Smooth muscle cell (in vitro differentiated cells): ENCODE measurements around the gene WNT7B. TPM values are rescaled to one million over a fixed set of nuclear protein-coding genes. Genes with fewer than 3 reads are reported as not detected.

Source experiments
- DNase-seq: peaks from one replicate; lab custom pipeline; 2025; ENCODE audit not compliant: unreplicated experiment; lab: John Stamatoyannopoulos, UW
- H2AFZ ChIP-seq: fragments of 200-600 bp; sonication (generic); 2 replicates; pipeline ENCODE4 v1.6.0; 2016; ENCODE audit warnings: antibody characterized with exemption, low read depth, mild to moderate bottlenecking
- H3F3A ChIP-seq: fragments of 200-600 bp; sonication (generic); 2 replicates; pipeline ENCODE4 v1.6.0; 2017; ENCODE audit warnings: antibody characterized with exemption, low read depth
- H3K27ac ChIP-seq: fragments of 200-600 bp; sonication (generic); 2 replicates; pipeline ENCODE4 v1.5.1; 2016; ENCODE audit warnings: low read depth, mild to moderate bottlenecking
- H3K27me3 ChIP-seq: fragments of 200-600 bp; sonication (generic); 2 replicates; pipeline ENCODE4 v1.6.1; 2016; ENCODE audit warnings: low read depth, mild to moderate bottlenecking
- H3K36me3 ChIP-seq: fragments of 200-600 bp; sonication (generic); 2 replicates; pipeline ENCODE4 v1.5.1; 2016; ENCODE audit warnings: low read depth
- H3K4me1 ChIP-seq: fragments of 200-600 bp; sonication (generic); 2 replicates; pipeline ENCODE4 v1.5.1; 2016; ENCODE audit warnings: low read depth
- H3K4me2 ChIP-seq: fragments of 200-600 bp; sonication (generic); 2 replicates; pipeline ENCODE4 v1.6.0; 2016; ENCODE audit warnings: mild to moderate bottlenecking
- H3K4me3 ChIP-seq: fragments of 200-600 bp; sonication (generic); 2 replicates; pipeline ENCODE4 v1.5.1; 2016; ENCODE audit warnings: mild to moderate bottlenecking
- H3K79me2 ChIP-seq: fragments of 200-600 bp; sonication (generic); 2 replicates; pipeline ENCODE4 v1.6.0; 2016; ENCODE audit warnings: low read depth, mild to moderate bottlenecking
- H3K9ac ChIP-seq: fragments of 200-600 bp; sonication (generic); 2 replicates; pipeline ENCODE4 v1.6.0; 2016; ENCODE audit warnings: low read depth
- H3K9me3 ChIP-seq: fragments of 200-600 bp; sonication (generic); replicated peaks from 2 replicates; pipeline ENCODE4 v1.5.1; 2016; ENCODE audit warnings: low read depth
- H4K20me1 ChIP-seq: fragments of 200-600 bp; sonication (generic); 2 replicates; pipeline ENCODE4 v1.6.0; 2016; ENCODE audit warnings: low read depth
- whole genome bisulfite sequencing: methylation state at CpG from one replicate; pipeline ENCODE4 v1.1.7; 2016; ENCODE audit warnings: low lambda C conversion rate; 5-methylcytosine and 5-hydroxymethylcytosine counted together
- polyA plus RNA-seq: library from polyadenylated mRNA; unstranded; fragments of >200 nt; fragmentation: Nextera tagmentation; extraction: Ambion mirVana; gene quantifications from 2 replicates; pipeline ENCODE4 v1.2.1, GENCODE V29; 2016
- total RNA-seq: library from RNA; depleted of rRNA; stranded (reverse); fragments of >200 nt; gene quantifications from 2 replicates; pipeline ENCODE4 v1.2.3, GENCODE V29; 2014
- TF ChIP-seq, protein P1 (sequence below): fragments of 200-600 bp; sonication (generic); IDR thresholded peaks from 2 replicates; pipeline ENCODE4 v1.5.1; 2017; ENCODE audit warnings: borderline replicate concordance, mild to moderate bottlenecking, antibody characterized with exemption; ENCODE audit not compliant: insufficient read depth, poor library complexity, severe bottlenecking

The WNT7B gene
- total and polyA plus RNA-seq, 2 experiments from 2014 or later, result 0.69 to 1.6 TPM

DNA sequence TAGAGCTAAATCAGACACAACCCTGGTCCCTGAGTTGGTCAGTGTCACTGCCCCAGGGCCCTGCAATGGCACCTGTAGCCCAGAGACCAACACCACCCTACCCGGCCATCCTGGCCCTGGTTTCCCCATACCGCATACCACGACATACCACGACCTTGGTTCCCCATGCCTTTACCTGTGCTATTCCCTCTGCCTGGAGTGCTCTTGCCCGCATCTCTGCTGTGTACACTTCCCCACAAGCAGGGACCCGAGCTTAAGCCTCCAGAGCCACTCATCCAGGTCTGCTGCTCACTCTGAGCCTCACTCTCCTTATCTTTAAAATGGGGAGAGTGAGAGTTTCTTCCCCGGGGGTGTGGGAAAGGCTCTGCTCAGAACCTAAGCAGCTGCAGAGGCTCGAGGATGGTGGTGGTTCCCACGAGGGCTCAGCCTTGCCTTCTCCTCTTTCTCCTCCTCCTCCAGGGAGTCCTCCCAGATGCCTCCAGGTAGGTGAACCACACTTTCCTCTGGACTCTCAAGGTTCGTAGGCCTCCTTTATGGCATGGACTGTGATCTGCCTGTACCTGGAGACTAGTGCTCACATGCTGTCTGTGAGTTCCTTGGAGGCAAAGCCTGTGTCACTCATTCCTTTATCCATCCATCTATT, 48.1 kb downstream of the WNT7B start:
- no peaks in the 10 kb centered on the region for H3K4me1 ChIP-seq
- no peak overlapping the region for H3K9ac ChIP-seq
- no peaks in the 10 kb centered on the region for H3K36me3 ChIP-seq
- H3K9me3 ChIP-seq, result no peaks in the 10 kb centered on the region
- WGBS, result 87% methylated on average over 10 of the region's 10 CpGs
- no peaks in the 10 kb centered on the region for H3K79me2 ChIP-seq
- H3K27ac ChIP-seq, result no peak overlapping the region
- no peak for DNase-seq
- no peaks in the 10 kb centered on the region for H3F3A ChIP-seq
- TF ChIP-seq, protein P1, sequence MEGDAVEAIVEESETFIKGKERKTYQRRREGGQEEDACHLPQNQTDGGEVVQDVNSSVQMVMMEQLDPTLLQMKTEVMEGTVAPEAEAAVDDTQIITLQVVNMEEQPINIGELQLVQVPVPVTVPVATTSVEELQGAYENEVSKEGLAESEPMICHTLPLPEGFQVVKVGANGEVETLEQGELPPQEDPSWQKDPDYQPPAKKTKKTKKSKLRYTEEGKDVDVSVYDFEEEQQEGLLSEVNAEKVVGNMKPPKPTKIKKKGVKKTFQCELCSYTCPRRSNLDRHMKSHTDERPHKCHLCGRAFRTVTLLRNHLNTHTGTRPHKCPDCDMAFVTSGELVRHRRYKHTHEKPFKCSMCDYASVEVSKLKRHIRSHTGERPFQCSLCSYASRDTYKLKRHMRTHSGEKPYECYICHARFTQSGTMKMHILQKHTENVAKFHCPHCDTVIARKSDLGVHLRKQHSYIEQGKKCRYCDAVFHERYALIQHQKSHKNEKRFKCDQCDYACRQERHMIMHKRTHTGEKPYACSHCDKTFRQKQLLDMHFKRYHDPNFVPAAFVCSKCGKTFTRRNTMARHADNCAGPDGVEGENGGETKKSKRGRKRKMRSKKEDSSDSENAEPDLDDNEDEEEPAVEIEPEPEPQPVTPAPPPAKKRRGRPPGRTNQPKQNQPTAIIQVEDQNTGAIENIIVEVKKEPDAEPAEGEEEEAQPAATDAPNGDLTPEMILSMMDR, result no peak
- no peak overlapping the region for H3K4me2 ChIP-seq
- no peaks in the 10 kb centered on the region for H4K20me1 ChIP-seq
- H3K27me3 ChIP-seq, result no peaks in the 10 kb centered on the region
- H2AFZ ChIP-seq, result no peak overlapping the region
- no peak overlapping the region for H3K4me3 ChIP-seq

GRCh38 chr22:45927059-45927458, 49.9 kb downstream of the WNT7B start:
- Histone ChIP-seq H2AFZ (no peak overlapping the region), H3K4me1 (no peaks in the 10 kb centered on the region), H3K27ac (no peak overlapping the region), H4K20me1 (no peaks in the 10 kb centered on the region), H3K9ac (no peak overlapping the region), H3K9me3 (no peaks in the 10 kb centered on the region), H3K79me2 (no peaks in the 10 kb centered on the region), H3K4me3 (no peak overlapping the region), H3K4me2 (no peak overlapping the region), H3K36me3 (no peaks in the 10 kb centered on the region), H3F3A (no peaks in the 10 kb centered on the region), H3K27me3 (no peaks in the 10 kb centered on the region)
- WGBS, result 88% methylated on average over 9 of the region's 9 CpGs
- TF ChIP-seq, protein P1, result no peak
- DNase-seq, result no peak

- no peaks in the 10 kb centered on the region for H3K36me3 ChIP-seq
- 89% methylated on average over 11 of the region's 11 CpGs for WGBS
- no peak overlapping the region for H3K4me3 ChIP-seq
- H3K27ac ChIP-seq, result no peak overlapping the region
- DNase-seq, result no peak
- TF ChIP-seq, protein P1, result no peak
- H3F3A ChIP-seq, result no peaks in the 10 kb centered on the region
- no peak overlapping the region for H2AFZ ChIP-seq
- no peaks in the 10 kb centered on the region for H3K79me2 ChIP-seq
- no peaks in the 10 kb centered on the region for H4K20me1 ChIP-seq
- H3K27me3 ChIP-seq, result no peaks in the 10 kb centered on the region
- H3K9me3 ChIP-seq, result no peaks in the 10 kb centered on the region
- H3K4me1 ChIP-seq, result no peaks in the 10 kb centered on the region
- no peak overlapping the region for H3K4me2 ChIP-seq
- H3K9ac ChIP-seq, result no peak overlapping the region
These were observed 50.5 kb downstream of the WNT7B start for GRCh38 chr22:45926433-45926832.

DNA sequence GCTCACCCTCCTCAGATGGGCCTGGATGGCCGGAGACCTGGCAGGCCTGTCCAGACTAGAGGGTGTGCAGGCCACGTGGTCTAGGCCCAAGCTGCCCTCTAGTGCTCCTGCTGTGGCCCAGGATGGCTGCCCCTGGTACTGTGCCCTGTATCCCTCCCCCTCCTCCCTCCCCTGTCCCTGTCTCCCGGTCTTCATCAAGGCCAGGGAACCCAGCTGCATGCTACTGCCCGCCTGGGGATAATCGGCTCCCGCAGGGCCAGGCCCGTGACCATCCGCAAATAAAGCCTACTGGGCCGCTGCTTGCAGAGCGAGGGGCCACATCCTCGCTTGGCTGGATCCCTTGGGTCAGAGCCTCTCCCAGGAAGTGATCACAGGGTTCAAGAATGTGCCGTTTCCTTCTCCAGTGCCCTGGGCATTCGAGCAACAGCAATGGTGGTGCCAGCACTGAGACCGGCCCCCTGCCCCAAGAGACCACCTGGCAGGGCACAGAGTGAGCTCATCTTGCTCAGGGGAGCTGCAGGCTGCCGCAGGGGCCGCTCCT, 51.1 kb downstream of the WNT7B start:
- TF ChIP-seq, protein P1, result no peak
- Histone ChIP-seq H3K4me1 (no peaks in the 10 kb centered on the region), H3K79me2 (no peaks in the 10 kb centered on the region), H3K9ac (no peak overlapping the region), H3K4me2 (no peak overlapping the region), H3K27ac (no peak overlapping the region), H3K36me3 (no peaks in the 10 kb centered on the region), H4K20me1 (no peaks in the 10 kb centered on the region), H3K9me3 (no peaks in the 10 kb centered on the region), H3K4me3 (no peak overlapping the region), H3F3A (no peaks in the 10 kb centered on the region), H3K27me3 (no peaks in the 10 kb centered on the region), H2AFZ (no peak overlapping the region)
- WGBS, result 89% methylated on average over 16 of the region's 16 CpGs
- DNase-seq, result no peak
